B cell (primary cell): Measurements from ENCODE around the gene CENPM.

ENCODE experiments used
- EZH2 ChIP-seq: IDR thresholded peaks from 2 replicates; pipeline ENCODE4 v1.6.1; 2012; ENCODE audit warnings: borderline replicate concordance, low read depth, mild to moderate bottlenecking, moderate library complexity, low read length; ENCODE audit not compliant: insufficient read depth, poor library complexity, severe bottlenecking
- TF ChIP-seq, protein P1 (sequence below): fragments of 200-600 bp; IDR thresholded peaks from one replicate; pipeline ENCODE4 v1.8.0; 2022; ENCODE audit warnings: antibody characterized with exemption, mild to moderate bottlenecking

GRCh38 chr22:41929418-41929810 lies 17.5 kb downstream of the CENPM start:
- TF ChIP-seq, protein P1, sequence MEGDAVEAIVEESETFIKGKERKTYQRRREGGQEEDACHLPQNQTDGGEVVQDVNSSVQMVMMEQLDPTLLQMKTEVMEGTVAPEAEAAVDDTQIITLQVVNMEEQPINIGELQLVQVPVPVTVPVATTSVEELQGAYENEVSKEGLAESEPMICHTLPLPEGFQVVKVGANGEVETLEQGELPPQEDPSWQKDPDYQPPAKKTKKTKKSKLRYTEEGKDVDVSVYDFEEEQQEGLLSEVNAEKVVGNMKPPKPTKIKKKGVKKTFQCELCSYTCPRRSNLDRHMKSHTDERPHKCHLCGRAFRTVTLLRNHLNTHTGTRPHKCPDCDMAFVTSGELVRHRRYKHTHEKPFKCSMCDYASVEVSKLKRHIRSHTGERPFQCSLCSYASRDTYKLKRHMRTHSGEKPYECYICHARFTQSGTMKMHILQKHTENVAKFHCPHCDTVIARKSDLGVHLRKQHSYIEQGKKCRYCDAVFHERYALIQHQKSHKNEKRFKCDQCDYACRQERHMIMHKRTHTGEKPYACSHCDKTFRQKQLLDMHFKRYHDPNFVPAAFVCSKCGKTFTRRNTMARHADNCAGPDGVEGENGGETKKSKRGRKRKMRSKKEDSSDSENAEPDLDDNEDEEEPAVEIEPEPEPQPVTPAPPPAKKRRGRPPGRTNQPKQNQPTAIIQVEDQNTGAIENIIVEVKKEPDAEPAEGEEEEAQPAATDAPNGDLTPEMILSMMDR = no peak
- no peak for TF ChIP-seq EZH2
